Stomach (tissue), 4 donors: ENCODE data around the gene RPS27.

Experiments
- CTCF ChIP-seq, 7 experiments: fragments of 450-650 bp in 4 of 7; fragments of 200-600 bp in 3 of 7; sonication (generic) in 3 of 7; IDR thresholded peaks; one replicate each; pipeline ENCODE4 v1.5.1; 2016 to 2019; ENCODE audit warnings: antibody characterized with exemption in 7 of 7, control low read depth in 2 of 7, mild to moderate bottlenecking in 1 of 7
- POLR2AphosphoS5 ChIP-seq, 3 donors: sonication (generic); formaldehyde crosslinking; IDR thresholded peaks; one replicate each; pipeline ENCODE4 v1.6.1; 2016; ENCODE audit warnings: antibody characterized with exemption in 3 of 3

- TF ChIP-seq CTCF (IDR thresholded peaks at IDR 0.05) (no peak), POLR2AphosphoS5 (IDR thresholded peaks at IDR 0.05) (no peak)
Observed at GRCh38 chr1:153995202-153995601, 4.6 kb downstream of the RPS27 start.
